Right kidney (tissue), 9 donors: ENCODE results near the gene RASAL3.
"Not testable (repeated sequence)": the region's sequence is repeated elsewhere in the genome, so short reads cannot be mapped to it uniquely, and the experiment has no call there.

Experiments used
- DNase-seq: peaks from one replicate; pipeline ENCODE4 v3.0.0-alpha.2; 2016
- long read RNA-seq, 8 donors: transcript quantifications; one replicate each; lab custom pipeline, GENCODE V29; 2026

RASAL3 gene
- long read RNA-seq, donor 1, result 0 reads
- long read RNA-seq, donor 2, result 0 reads
- long read RNA-seq, donor 3, result 0 reads
- long read RNA-seq, donor 4, result 0 reads
- long read RNA-seq, donor 5, result 0 reads
- long read RNA-seq, donor 6, result 0 reads
- long read RNA-seq, donor 7, result 0 reads
- long read RNA-seq, donor 8, result 0 reads

- no peak for DNase-seq
Observed at GRCh38 chr19:15464394-15465385, at the start of gene RASAL3. RASAL3 (minus strand) TSS chr19:15464544; CDS start chr19:15464358, 186 bp downstream.

GRCh38 chr19:15511671-15512424 is 47.5 kb upstream of the RASAL3 start:
- DNase-seq, result no peak

GRCh38 chr19:15508035-15508710 is 43.8 kb upstream of the RASAL3 start, which contains the start of gene CYP4F22:
CYP4F22 (plus strand) TSS chr19:15508525; CDS start chr19:15525337, 16,812 bp downstream.
- DNase-seq, result peak; percentile 9

GRCh38 chr19:15507068-15508034 is 43.0 kb upstream of the RASAL3 start:
- DNase-seq, result peak; percentile 9

- no peak for DNase-seq
Observed at GRCh38 chr19:15506074-15506571, 41.8 kb upstream of the RASAL3 start.

- no peak for DNase-seq
Observed at GRCh38 chr19:15502264-15502663, 37.9 kb upstream of the RASAL3 start.

GRCh38 chr19:15501596-15501995 is 37.3 kb upstream of the RASAL3 start:
- DNase-seq, result no peak

- DNase-seq, result no peak
Observed at GRCh38 chr19:15498910-15499309, 34.6 kb upstream of the RASAL3 start.

- DNase-seq, result no peak
Observed at GRCh38 chr19:15498156-15498858, 34.0 kb upstream of the RASAL3 start.

- DNase-seq, result no peak
Observed at GRCh38 chr19:15495151-15495550, 30.8 kb upstream of the RASAL3 start.

- no peak for DNase-seq
Observed at GRCh38 chr19:15488489-15489226, 24.3 kb upstream of the RASAL3 start.

GRCh38 chr19:15487038-15487437 is 22.7 kb upstream of the RASAL3 start:
- no peak for DNase-seq

- not testable (repeated sequence) for DNase-seq
Observed at GRCh38 chr19:15485768-15486167, 21.4 kb upstream of the RASAL3 start.

GRCh38 chr19:15480996-15481395 is 16.7 kb upstream of the RASAL3 start:
- not testable (repeated sequence) for DNase-seq

- DNase-seq, result peak; percentile 4
Observed at GRCh38 chr19:15479391-15480345, 15.3 kb upstream of the RASAL3 start, which contains the start of gene PGLYRP2. PGLYRP2 (minus strand) TSS chr19:15479501; CDS start chr19:15479371, 130 bp downstream.

- no peak for DNase-seq
Observed at GRCh38 chr19:15476325-15476724, 12.0 kb upstream of the RASAL3 start.

GRCh38 chr19:15475611-15476010 is 11.3 kb upstream of the RASAL3 start:
- DNase-seq, result no peak

- no peak for DNase-seq
Observed at GRCh38 chr19:15475169-15475568, 10.8 kb upstream of the RASAL3 start.
